HG03354 (cell line): ENCODE results near the gene FRMD3.
A peak's percentile ranks its signal among the peaks of the same experiment; 100 is the strongest.

Experiments
- ATAC-seq: cut with Tn5 transposase; IDR thresholded peaks from one replicate; pipeline ENCODE4 v1.9.1; 2021; ENCODE audit warnings: mild to moderate bottlenecking; ENCODE audit not compliant: unreplicated experiment, poor library complexity, severe bottlenecking

The FRMD3 gene

GRCh38 chr9:83477120-83477519 lies 61.1 kb downstream of the FRMD3 start:
- ATAC-seq, result no peak

- ATAC-seq, result no peak
These were observed 61.7 kb downstream of the FRMD3 start for GRCh38 chr9:83476513-83476912.

GRCh38 chr9:83475741-83476140 lies 62.5 kb downstream of the FRMD3 start:
- ATAC-seq, result no peak

- ATAC-seq, result no peak
These were observed 63.6 kb downstream of the FRMD3 start for GRCh38 chr9:83474631-83475030.

- ATAC-seq, result peak; percentile 94
These were observed 64.7 kb downstream of the FRMD3 start for GRCh38 chr9:83473488-83473971.

- ATAC-seq, result no peak
These were observed 65.4 kb downstream of the FRMD3 start for GRCh38 chr9:83472764-83473163.

- ATAC-seq, result no peak
These were observed 66.0 kb downstream of the FRMD3 start for GRCh38 chr9:83472221-83472665.

- ATAC-seq, result no peak
These were observed 67.0 kb downstream of the FRMD3 start for GRCh38 chr9:83471241-83471640.

GRCh38 chr9:83469722-83470121 lies 68.5 kb downstream of the FRMD3 start:
- no peak for ATAC-seq

GRCh38 chr9:83468821-83469220 lies 69.4 kb downstream of the FRMD3 start:
- no peak for ATAC-seq

- ATAC-seq, result no peak
These were observed 71.3 kb downstream of the FRMD3 start for GRCh38 chr9:83466877-83467276.

- ATAC-seq, result no peak
These were observed 71.8 kb downstream of the FRMD3 start for GRCh38 chr9:83466351-83466750.

GRCh38 chr9:83459830-83460229 lies 78.4 kb downstream of the FRMD3 start:
- no peak for ATAC-seq

GRCh38 chr9:83458530-83458929 lies 79.7 kb downstream of the FRMD3 start:
- ATAC-seq, result no peak

GRCh38 chr9:83457005-83457404 lies 81.2 kb downstream of the FRMD3 start:
- no peak for ATAC-seq

- no peak for ATAC-seq
These were observed 82.0 kb downstream of the FRMD3 start for GRCh38 chr9:83456226-83456625.

GRCh38 chr9:83454076-83454475 lies 84.1 kb downstream of the FRMD3 start:
- ATAC-seq, result no peak

- ATAC-seq, result no peak
These were observed 86.9 kb downstream of the FRMD3 start for GRCh38 chr9:83451308-83451707.

- no peak for ATAC-seq
These were observed 88.2 kb downstream of the FRMD3 start for GRCh38 chr9:83449983-83450382.

GRCh38 chr9:83449166-83449565 lies 89.0 kb downstream of the FRMD3 start:
- ATAC-seq, result no peak

- ATAC-seq, result no peak
These were observed 89.6 kb downstream of the FRMD3 start for GRCh38 chr9:83448626-83449025.

- ATAC-seq, result no peak
These were observed 90.8 kb downstream of the FRMD3 start for GRCh38 chr9:83447351-83447750.
